Activated CD8-positive, alpha-beta memory T cell treated with anti-CD3 and anti-CD28 coated beads, Interleukin-2, amount 50 U/mL, for 24 hours (primary cell): ENCODE data around the gene DYNLL1.
"Not testable (repeated sequence)": the region's sequence is repeated elsewhere in the genome, so short reads cannot be mapped to it uniquely, and the experiment has no call there.

Source experiments
- DNase-seq: peaks from one replicate; pipeline ENCODE4 v3.0.0-alpha.2; 2020; ENCODE audit errors: extremely low read depth

DYNLL1 gene

GRCh38 chr12:120474616-120474960 lies 21.3 kb upstream of the DYNLL1 start:
- no peak for DNase-seq

- DNase-seq = no peak
These were observed 20.3 kb upstream of the DYNLL1 start for GRCh38 chr12:120475643-120476042.

- no peak for DNase-seq
These were observed 16.5 kb upstream of the DYNLL1 start for GRCh38 chr12:120479458-120479857.

GRCh38 chr12:120480211-120480610 lies 15.7 kb upstream of the DYNLL1 start:
- DNase-seq = no peak

GRCh38 chr12:120481022-120481767 lies 14.7 kb upstream of the DYNLL1 start:
- DNase-seq = no peak

DNA sequence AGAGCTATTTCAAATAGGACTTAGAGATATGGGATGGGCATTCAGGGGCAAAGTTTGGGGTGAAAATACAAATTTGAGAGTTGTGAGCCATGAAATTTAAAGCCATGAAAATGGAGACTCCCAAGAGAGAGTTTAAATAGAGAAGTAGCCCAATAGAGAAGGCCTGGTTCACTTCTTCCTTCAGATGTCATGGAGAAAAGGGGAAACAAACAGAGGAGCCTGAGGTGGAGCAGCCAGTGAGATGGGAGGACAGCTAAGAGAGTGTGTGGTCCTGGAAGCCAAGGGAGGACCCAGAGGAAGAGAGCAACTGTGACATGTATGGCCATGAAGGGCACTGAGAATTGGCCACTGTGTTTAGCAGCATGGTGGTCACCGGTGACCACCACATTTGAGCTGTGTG lies 12.3 kb upstream of the DYNLL1 start:
- DNase-seq = no peak

DNA sequence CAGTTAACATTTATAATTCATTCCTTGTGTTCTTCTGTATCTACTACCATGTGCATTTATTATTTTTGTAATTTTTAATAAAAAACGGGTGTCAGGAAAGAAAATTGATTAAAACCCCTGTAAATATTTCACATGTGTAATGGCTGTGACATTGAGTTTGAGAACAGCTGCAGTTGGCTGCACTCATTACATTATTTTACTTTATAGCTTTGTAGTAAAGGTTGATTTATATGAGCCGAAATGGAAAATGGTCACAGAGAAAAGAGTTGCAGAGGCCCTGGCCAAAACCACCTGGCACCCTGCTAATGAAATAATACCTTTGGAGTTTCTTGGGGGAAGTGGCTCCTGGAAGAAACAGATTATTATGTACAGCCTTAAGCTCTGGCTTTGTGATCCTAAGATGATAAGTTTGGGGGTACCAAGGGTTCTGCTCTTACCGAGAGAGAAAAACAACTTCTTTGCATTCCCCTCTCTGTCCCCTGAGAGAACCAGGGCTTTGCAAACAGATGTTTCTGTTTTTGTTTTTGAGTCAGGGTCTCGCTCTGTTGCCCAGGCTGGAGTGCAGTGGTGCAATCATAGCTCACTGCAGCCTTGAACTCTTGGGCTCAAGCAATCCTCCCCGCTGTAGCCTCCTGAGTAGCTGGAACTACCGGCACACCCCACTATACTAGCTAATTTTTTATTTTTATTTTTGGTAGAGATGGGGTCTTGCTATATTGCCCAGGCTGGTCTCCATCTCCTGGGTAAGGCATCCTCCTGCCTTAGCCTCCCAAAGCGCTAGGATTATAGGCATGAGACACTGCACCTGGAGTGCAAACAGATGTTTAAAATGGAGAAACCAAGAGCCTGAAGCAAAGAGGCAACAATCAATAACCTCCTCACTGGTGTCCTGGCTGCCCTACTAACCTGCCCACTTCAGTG lies 9.7 kb upstream of the DYNLL1 start:
- no peak for DNase-seq

DNA sequence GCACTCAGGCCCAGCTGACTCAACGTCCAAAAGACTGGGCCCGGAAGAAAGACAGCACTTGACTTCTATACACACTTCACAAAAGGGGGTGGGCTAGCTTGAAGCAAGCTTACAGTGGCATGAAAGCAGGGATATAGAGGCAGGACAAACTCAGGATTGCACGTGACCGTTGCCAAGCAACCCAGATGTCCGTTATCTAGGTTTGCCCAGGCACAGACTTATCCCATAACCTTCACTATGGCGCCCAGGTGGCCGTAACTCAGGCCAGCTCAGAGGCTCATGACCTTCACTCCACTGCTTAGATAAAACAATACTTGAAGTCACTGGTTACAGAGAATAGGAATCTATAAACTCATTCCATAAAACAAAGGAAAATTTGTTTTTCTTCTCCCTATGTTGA lies 8.4 kb upstream of the DYNLL1 start:
- not testable (repeated sequence) for DNase-seq

DNA sequence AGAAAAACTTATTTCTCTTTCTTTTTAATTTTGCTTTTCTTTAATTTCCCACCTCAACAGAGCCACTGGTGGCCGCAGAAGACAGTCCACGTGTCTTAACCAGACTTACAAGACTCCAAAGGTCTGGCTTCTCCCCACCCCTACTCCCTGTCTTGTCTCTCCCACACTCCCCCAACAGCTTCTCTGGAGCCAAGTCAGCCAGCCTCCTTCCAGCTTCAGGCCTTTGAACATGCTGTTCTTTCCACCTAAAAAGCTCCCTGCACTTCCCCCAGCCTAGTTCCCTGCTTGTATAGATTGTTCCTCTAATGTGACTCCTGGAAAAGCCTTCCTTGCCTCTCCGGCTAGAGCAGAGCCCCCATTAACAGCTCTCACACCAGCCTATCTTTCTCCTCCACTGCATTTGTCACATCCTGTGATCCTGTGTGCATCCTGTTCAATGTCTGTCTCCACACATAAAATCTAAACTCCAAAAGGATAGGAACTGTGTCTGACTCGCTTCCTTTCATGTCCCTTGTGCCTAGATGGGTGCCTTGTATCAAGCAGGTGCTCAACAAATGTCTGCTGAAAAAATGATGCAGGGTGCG lies 7.8 kb upstream of the DYNLL1 start:
- no peak for DNase-seq

- DNase-seq = no peak
These were observed 6.9 kb upstream of the DYNLL1 start for GRCh38 chr12:120489018-120489417.

DNA sequence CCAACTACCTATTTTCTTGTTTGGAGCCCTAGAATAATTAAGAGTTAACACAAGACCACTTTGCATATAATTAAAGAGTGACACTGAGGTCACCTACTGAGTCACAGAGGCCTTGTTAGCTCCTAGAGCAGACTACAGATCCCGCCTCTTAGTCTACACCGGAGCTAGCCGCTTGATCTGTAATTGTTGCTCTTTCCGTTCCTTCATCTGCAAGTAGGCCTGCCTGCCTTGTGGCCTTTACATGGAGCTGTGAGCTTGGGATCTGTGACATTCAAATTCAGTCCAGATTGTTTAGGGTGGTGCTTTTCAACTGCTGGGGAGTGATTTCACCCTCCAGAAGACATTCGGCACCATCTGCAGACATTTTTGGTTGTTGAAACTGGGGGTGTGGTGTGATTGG lies 5.6 kb upstream of the DYNLL1 start:
- no peak for DNase-seq

DNA sequence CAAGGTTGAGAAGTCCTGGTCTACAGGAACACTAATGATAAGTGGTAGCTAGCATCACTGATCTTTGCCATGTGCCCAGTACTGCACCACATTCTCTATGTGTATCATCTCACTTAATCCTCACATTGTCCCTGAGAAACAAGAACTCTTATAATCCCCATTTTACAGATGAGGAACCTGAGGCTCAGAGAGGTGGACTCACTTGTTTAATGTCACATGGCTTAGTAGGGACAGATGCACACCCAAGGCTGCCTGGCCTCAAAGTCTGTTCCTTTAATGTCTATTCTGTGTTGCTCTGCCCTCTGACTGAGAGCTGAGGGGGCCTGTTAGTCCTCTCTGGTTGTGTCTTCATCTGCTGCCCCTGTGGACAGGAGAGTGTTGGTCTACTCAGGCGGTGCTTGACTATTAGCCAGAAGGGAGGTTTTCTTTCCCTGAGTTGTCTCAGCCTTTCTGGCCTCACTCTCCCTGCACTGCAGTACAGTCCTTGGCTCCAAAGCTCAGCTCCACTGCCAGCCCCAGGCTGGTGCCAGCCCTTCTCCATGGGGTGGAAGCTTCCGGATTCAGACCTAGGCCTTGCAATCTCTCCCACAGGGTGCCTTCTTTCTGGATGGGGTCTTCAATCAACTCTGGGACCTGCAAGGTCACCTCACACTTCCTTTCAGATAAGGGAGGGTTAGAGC lies 4.9 kb upstream of the DYNLL1 start:
- DNase-seq = no peak

DNA sequence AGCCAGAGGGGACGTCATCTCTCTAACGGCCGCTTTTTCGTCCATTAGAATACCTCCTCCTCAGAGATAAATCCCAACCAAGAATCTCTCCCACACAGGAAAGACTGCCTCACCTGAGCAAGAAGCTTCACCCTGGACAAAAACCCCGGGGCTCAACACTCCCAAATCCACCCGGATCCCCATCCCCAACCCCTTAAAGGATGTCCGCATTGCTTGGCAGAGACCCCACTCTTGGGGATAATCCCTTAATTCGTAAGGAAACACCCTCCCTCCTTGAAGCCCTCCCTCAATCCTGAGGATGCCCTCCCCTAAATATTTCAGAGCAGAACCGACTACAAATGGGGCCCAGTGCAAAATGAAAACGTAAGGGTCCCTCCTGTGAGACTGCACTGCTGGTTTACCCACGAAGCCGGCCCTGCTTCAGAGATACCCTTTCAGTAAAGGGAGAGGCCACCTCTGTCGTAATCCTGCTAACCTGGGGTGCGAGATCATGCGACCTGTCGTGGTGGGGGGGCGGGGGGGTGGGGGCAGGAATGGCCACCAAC lies 655 bp upstream of the DYNLL1 start:
- DNase-seq = no peak

GRCh38 chr12:120496413-120497340 lies 764 bp downstream of the DYNLL1 start:
- no peak for DNase-seq

DNA sequence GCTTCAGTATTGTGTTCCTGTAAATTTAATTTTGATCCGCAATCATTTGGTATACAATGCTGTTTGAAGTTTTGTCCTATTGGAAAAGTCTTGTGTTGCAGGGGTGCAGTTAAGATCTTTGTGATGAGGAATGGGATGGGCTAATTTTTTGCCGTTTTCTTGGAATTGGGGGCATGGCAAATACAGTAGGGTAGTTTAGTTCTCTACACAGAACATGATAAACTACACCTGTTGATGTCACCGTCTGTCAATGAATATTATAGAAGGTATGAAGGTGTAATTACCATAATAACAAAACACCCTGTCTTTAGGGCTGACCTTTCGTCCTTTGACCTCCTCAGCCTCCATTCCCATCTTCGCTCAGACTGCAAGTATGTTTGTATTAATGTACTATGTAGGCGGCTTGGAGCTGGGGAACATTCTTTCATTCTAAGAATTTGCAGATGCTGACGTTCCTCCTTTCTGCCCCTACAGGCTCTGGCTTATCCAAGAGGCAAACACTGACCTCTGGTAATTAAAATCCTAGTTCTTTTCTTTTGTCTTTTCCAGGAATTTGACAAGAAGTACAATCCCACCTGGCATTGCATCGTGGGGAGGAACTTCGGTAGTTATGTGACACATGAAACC lies 1.7 kb downstream of the DYNLL1 start:
- no peak for DNase-seq

- no peak for DNase-seq
These were observed 3.1 kb downstream of the DYNLL1 start for GRCh38 chr12:120498870-120499515.

DNA sequence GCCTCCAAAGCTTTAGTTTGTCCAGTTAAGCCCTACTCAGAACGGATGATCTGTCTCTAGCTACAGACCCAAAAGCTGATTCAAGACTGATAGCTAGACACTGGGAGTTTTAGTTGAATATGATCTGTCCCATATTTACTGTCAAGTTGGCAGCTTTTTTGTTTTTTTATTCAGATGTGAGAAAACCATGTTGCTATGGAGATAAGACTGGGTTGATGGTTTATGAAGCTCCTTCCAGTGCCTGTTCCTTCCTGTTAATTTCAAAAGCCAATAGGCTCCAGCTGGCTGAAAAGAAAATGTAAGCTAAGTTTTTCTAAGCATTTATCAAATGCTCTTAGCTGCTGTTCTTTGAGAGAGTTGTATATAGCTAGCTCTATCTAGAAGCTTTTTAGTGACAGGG lies 4.7 kb downstream of the DYNLL1 start:
- DNase-seq = no peak

- DNase-seq = no peak
These were observed 8.7 kb downstream of the DYNLL1 start for GRCh38 chr12:120504587-120504986.

- DNase-seq = no peak
These were observed 12.6 kb downstream of the DYNLL1 start for GRCh38 chr12:120508537-120508936.

- DNase-seq = no peak
These were observed 18.1 kb downstream of the DYNLL1 start for GRCh38 chr12:120514002-120514401.
